Fibroblast of the aortic adventitia (primary cell): ENCODE measurements around the gene ZNF217. TPM values are rescaled to one million over a fixed set of nuclear protein-coding genes. Genes with fewer than 3 reads are reported as not detected.
"Not testable (repeated sequence)": the region's sequence is repeated elsewhere in the genome, so short reads cannot be mapped to it uniquely, and the experiment has no call there.

ENCODE experiments used
- DNase-seq: peaks from one replicate; pipeline ENCODE4 v3.0.0-alpha.2; 2010; ENCODE audit warnings: low read depth
- H3K4me3 ChIP-seq: 2 replicates; pipeline ENCODE4 v1.5.1; 2011; ENCODE audit warnings: low read depth, mild to moderate bottlenecking, control low read depth, low read length, moderate library complexity
- total RNA-seq: library from RNA; depleted of rRNA; stranded (reverse); fragments of >200 nt; gene quantifications from 2 replicates; pipeline ENCODE4 v1.2.3, GENCODE V29; 2012; ENCODE audit warnings: low replicate concordance
- TF ChIP-seq, protein P1 (sequence below): IDR thresholded peaks from 2 replicates; pipeline ENCODE4 v1.5.1; 2011; ENCODE audit warnings: mild to moderate bottlenecking, low read length, control low read depth, inconsistent platforms; ENCODE audit not compliant: insufficient read depth

ZNF217 gene
- total RNA-seq, 1 donor, result 32.3 TPM

DNA sequence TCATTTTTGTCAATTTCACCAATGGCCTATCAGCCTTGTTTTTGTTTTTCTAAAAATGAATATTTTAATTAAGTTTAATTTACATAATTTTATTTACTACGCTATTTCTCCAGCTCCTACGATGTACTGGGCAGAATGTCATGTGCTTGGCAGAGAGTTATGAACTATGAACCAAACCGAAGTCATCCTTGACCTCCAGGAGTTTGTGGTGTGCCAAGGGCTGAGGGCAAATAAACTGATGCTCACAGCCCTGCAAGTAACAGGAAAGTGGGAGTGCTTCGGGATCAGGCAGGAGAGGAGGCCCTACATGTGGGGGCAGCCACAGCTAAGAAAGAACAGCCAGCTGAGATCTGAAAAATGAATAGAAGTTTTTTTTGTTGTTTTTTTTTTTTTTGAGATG, 38.6 kb downstream of the ZNF217 start:
- DNase-seq, result no peak

DNA sequence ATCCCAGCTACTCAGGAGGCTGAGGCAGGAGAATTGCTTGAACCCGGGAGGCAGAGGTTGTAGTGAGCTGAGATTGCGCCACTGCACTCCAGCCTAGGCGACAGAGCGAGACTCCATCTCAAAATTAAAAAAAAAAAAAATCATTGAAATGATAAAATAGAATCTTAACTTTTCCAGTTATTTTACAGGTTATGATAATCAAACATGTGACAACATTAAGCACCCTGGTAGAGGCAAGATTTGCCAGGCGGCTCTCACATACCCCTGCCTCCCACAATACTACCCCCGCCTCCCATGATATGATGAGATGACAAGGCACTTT, 41.1 kb downstream of the ZNF217 start:
- DNase-seq, H3K4me3 ChIP-seq: not testable (repeated sequence)

More for the DNA sequence above, 38.6 kb downstream of the ZNF217 start:
- TF ChIP-seq, protein P1, sequence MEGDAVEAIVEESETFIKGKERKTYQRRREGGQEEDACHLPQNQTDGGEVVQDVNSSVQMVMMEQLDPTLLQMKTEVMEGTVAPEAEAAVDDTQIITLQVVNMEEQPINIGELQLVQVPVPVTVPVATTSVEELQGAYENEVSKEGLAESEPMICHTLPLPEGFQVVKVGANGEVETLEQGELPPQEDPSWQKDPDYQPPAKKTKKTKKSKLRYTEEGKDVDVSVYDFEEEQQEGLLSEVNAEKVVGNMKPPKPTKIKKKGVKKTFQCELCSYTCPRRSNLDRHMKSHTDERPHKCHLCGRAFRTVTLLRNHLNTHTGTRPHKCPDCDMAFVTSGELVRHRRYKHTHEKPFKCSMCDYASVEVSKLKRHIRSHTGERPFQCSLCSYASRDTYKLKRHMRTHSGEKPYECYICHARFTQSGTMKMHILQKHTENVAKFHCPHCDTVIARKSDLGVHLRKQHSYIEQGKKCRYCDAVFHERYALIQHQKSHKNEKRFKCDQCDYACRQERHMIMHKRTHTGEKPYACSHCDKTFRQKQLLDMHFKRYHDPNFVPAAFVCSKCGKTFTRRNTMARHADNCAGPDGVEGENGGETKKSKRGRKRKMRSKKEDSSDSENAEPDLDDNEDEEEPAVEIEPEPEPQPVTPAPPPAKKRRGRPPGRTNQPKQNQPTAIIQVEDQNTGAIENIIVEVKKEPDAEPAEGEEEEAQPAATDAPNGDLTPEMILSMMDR, result no peak
- no peak overlapping the region for H3K4me3 ChIP-seq

DNA sequence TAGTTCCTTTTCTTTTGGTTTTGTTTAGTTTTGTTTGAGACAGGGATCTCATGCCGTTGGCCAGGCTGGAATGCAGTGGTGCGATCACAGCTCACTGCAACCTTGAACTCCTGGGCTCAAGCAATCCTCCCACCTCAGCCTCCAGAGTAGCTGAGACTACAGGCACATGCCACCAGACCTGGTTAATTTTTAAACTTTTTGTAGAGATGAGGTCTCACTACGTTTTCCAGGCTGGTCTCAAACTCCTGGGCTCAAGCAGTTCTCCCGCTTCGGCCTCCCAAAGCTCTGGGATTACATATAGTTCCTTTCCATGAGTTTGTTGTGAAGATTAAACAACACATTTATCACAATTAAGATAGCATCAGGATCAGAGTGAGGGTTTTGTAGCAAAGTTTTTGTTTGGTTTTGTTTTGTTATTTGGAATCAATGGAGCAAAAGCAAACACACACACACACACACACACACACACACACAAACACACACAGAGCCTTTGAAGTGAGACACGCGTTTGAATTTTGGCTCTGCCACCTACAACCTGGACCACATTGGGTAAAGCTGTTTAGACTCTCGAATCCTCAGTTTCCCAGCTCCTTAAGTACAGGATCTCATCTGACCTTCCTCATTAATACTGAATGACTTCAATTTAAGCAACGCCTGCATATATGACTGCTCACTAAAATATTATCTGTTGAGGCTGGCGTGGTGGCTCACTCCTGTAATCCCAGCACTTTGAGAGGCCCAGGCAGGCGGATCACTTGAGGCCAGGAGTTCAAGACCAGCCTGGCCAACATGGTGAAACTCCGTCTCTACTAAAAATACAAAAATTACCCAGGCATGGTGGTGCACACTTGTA, 41.7 kb downstream of the ZNF217 start:
- not testable (repeated sequence) for DNase-seq, H3K4me3 ChIP-seq

DNA sequence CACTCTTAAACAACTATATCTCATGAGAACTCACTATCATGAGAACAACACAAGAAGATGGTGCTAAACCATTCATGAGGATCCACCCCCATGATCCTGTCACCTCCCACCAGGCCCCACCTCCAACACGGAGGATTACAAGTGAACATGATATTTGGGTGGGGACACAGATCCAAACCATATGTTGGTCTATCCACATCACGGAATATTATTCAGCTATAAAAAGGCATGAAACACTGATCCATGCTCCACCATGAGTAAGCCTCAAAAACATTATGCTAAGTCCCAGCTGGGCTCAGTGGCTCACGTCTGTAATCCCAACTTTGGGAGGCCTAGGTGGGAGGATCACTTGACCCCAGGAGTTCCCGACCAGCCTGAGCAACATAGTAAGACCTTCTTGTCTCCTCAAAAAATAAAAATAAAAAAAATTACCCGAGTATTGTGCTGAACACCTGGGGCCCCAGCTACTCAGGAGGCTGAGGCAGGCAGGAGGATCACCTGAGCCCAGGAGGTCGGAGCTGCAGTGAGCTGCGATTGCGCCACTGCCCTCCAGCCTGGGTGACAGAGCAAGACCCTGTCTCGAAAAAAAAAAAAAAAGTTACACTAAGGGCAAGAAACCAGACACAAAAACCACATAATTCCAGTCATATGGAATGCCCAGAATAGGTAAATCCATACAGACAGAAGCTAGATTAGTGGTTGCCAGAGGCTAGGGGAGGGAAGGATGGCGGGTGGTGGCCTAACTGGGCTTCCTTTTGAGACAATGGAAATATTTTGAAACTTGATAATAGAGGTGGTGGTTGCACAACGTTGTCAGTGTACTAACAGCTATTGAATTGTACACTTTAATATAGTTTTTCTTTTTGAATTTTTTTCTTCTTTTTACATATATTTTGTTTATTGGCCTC, 43.1 kb downstream of the ZNF217 start:
- TF ChIP-seq, protein P1, result no peak
- peak; percentile 62 for DNase-seq
- no peak overlapping the region for H3K4me3 ChIP-seq

DNA sequence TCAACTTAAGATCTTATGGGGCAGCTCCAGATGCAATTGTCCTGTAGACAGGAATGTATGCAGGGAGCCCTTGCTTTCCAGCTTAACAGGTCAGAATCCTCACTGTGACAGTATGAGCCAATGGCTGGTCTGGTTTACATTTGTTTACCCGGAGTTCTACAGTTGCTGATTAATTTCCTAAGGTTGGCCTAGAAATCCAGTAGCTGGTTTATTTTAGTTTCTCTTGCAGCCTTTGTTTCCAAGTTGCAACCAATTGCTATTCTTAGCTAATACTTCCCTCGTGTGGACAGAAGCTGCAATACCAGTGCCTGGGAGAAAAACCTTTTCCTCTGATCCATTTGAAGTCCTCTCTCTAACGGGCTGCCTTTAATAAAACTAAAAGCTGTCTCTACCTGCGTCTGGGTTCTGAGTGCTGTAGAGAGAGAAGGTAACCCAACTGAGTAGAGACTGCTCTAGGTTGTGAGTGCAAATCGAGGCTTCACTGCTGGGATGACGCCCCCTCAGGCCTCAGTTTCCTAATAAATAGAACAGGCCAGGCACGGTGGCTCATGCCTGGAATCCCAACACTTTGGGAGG, 45.9 kb downstream of the ZNF217 start:
- TF ChIP-seq, protein P1, result peak; percentile 88
- DNase-seq, result peak; percentile 81
- H3K4me3 ChIP-seq, result no peak overlapping the region

DNA sequence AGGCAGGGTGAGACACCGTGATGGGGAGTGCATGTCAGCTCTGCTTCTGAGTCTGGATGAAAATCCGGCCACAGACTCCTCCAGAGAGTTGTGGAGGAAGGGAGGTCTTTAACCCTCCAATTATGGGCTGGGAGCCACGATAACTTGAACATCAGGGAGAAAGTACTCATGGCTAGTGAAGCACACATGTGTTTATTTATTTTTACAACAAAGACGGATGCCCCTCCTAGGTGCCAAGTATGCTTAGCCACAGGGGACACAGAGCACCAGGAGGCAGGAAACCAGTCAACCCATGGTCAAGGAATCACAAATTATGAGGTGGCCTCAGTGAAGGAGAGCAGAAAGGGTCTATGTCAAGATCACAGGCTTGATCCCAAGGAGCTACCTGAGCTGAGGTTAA, 54.1 kb downstream of the ZNF217 start:
- TF ChIP-seq, protein P1, result no peak
- H3K4me3 ChIP-seq, result no peak overlapping the region
- no peak for DNase-seq

DNA sequence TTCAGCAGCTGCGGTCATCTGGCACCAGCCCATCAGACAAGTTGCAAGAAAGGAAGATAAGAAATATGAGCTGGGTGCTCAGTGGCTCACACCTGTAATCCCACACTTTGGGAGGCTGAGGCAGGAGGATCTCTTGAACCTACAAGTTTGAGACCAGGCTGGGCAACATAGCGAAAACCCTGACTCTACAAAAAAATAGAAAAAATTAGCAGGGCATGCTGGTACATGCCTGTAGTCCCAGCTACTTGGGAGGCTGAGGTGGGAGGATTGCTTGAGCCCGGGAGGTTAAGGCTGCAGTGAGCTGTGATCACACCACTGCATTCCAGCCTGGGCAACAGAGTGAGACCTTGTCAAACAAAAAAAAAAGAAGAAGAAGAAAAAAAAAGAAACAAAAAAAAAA, 57.3 kb downstream of the ZNF217 start:
- H3K4me3 ChIP-seq, result not testable (repeated sequence)

DNA sequence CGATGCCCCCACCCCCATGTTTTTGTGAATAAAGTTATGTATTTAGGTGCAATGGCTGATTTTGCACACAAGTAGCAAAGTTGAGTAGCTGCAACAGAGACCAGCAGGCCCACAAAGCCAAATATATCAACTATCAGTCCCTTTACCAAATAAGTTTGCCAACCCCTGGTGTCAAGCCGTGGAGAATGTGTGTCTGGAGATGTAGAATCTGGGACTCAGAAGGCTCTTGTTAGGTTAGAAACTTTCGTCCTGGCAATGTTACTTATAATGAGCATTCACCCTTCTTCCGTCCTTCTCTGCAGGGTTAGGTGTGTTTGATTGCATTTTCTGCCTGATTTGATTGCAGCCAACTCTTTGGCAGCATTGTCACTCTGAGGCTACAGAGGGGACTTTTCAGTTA, 57.8 kb downstream of the ZNF217 start:
- TF ChIP-seq, protein P1, result no peak
- no peak for DNase-seq
- no peak overlapping the region for H3K4me3 ChIP-seq

More for the DNA sequence above, 57.3 kb downstream of the ZNF217 start:
- DNase-seq, result not testable (repeated sequence)
